ENCODE measurements around the gene TBC1D8.

The TBC1D8 gene

DNA sequence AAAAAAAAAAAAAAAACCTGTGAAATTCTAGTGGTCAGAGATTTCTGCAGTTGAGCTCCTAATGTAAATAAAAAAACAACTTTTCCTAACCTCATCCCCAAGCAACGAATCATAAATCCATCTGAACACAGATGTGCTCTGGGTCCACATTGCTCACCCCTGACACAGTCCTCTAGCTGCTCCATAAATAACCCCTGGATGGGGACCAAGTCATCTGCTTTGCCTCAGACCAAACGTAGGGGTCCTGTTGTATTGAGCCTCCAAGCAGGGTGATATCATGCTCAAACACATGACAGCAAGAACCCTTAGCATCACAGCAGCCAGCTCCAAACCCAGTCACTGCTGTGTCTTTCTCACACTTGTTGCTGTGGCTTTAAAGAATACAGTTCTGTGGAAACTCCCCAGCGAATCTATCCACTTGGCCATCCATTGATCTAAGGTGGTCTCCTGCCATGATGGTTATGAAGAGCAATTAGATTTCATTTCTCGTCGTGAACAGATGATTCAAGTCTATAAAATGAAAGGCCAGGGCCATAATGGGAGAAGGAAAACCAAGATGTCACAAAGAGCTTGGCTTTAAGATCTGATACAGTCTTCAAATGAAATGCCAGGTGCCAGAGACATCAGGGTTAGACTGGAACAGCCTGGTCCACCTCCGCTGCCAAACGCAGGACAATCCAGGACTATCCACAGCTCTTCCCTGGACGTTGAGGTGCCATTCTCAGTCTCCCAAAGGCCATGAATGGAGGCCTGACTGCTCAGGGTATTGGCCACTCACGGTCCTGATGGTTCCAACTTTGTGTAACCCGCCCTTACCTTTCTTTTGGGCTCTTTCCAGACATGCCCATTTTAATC lies 39.0 kb downstream of the TBC1D8 start:
- no peak for DNase-seq (ENCODE audit: low read depth)

DNA sequence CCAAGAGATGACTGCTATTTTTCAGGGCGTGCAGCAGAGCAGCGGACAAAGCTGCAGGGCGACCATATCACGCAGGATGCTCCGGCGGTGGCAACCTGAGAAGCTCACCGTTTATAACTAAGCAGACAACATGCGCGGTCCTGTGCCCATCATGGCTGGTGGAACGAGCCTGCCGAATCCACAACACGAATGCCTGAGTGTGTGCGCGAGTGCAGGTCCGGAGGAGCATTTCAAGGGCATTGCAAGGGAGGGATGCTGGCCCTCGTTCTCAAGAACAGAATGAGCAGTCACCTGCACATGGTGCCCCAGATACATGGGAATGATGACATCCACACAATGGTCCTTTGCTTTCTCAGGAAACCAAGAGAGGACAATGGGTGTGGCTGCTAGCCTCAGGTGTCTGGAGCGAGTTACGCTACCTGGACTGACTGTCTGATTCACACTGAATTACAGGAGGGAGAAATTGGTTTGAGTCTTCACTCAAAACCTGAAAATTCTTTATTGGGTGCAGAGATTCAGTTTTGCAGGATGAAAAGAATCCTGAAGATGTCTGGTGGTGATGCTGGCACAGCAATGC lies 39.8 kb downstream of the TBC1D8 start:
- no peak for DNase-seq (ENCODE audit: low read depth)

DNA sequence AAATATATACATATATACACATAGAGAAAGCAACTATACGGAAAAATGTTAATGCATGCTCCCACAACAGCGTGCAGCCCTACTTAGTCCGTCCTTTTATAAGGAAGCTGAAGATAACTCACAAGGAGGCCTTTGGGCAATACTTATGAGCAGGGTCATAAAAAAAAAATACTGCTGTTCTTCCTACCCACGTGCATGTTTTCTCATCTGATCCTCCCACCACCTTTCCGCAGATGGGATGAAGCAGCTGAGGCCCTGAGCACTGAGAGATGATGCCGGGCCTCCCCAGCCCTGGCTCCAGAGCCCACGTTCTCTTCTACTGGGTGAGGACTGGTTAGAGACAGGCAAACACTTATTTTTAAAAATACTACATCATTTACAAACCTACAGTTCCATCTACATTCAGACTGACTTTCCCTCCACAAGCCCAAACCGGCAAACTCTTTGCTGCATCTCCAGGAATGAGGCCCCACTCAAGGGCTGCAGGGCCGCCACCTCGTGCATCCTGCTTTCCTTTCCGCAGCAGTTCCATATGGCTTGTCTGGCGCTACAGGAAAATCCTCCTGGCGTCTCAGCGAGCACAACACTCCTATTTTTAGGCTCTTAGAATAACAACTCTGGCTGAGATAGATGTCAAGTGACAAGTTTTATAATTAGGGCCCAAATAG lies 41.6 kb downstream of the TBC1D8 start:
- DNase-seq (ENCODE audit: low read depth) = no peak

DNA sequence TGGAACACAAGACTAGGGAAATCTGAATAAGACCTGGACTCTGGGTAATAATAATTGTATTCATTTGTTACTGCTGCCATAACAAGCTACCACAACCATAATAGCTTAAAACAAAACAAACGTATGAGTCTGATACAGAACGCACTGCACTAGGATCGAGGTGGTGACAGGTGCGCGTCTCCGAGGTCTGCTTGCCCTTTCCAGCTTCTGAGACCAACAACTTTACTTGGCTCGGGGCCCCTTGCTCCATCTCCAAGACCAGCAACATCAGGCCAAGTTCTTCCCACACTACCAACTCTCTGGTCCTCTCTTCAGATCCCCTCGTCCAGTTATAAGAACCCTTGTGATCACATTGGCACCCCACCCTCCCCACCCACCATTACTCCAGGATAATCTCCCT lies 42.8 kb downstream of the TBC1D8 start:
- DNase-seq (ENCODE audit: low read depth) = no peak

DNA sequence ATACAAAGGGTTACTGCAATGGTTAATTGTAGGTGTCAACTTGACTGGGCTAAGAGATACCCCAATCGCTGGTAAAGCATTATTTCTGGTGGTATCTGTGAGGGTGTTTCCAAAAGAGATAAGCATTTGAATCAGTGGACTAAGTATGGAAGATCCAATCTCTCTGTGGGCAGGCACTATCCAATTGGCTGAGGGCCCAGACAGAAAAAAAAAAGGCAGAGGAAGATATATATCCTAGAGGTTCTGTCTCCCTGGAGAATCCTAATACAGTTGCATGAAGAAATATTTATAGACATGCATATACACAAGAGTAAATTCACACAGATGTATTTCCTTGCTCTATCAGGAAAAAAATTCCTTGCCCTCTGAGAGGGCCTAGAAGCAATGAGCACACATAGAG lies 43.9 kb downstream of the TBC1D8 start:
- DNase-seq (ENCODE audit: low read depth) = no peak

DNA sequence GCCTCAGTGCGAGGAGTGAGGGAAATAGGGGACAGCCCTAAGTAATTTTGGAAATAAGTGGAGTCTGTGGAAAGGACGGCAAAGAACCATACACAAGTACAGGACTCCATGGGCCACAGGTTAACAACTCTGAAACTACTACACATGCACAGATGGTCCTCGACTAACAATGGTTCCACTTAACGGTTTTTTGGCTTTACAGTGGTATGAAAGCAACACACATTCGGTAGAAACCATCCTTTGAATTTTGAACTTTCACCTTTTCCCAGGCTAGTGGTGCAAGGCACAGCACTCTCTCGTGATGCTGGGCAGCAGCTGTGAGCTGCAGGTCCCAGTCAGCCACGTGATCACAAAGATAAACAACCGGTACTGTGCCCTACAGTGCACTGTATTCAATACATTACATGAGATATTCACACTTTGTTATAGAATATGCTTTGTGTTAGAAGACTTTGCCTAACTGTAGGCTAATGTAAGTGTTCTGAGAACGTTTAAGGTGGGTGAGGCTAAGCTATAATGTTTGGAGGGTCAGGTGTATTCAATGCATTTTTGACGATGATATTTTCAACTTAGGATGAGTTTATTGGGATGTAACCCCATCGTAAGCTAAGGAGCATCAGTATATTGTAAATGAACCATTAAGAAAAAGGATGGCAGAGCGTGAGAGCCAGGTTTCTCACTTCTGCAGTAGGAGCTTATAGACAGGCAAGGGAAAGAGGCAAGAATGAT lies 44.6 kb downstream of the TBC1D8 start:
- DNase-seq (ENCODE audit: low read depth) = no peak

DNA sequence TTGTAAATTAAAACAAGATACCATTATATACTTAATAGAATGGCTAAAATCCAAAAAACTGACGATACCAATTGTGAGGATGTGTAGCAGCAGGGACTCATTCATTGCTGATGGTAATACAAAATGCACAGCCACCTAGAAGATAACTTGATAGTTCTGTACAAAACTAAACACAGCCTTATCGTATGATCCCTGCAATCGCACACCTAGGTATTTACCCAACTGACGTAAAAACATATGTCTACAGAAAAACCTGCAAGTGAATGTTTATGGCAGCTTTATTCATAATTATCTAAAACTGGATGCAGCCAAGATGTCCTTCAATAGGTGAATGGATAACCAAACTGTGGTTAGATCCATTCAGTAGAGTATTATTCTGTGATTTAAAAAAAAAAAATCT lies 45.5 kb downstream of the TBC1D8 start:
- no peak for DNase-seq (ENCODE audit: low read depth)

DNA sequence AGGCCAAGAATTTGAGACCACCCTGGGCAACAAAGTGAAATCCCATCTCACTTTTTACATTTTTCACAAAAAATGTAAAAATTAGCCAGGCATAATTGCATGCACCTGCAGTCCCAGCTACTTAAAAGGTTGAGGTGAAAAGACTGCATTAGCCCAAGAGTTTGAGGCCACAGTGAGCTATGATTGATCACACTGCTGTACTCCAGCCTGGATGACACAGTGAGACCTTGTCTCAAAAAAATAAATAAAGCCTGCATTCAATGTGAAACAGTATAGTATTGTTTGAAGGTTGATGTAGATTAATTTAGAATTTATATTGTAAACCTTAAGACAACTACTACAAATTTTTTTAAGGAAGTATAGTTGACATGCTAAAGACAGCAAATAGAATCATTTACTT lies 53.5 kb downstream of the TBC1D8 start:
- DNase-seq (ENCODE audit: low read depth) = no peak

DNA sequence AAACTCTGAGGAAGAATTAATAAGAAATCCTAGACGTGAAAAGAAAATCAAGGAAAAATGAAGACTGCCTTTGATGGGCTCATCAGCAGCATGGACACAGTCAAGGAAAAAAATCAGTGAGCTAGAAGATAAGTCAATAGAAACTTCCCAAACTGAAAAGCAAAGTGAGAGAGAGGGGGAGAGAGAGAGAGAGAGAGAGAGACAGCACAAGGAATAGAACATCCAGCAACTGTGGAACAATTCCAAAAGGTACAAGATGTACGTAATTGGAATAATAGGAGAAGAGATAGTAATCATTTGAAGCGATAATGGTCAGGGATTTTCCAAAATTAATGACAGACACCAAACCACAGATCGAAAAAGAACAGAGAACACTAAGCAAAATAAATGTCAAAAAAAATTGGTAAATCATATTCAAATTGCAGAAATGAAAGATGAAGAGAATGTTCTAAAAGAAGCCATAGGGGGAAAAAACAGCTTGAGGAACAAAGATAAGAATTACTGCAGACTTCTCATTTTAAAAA lies 54.5 kb downstream of the TBC1D8 start:
- no peak for DNase-seq (ENCODE audit: low read depth)

DNA sequence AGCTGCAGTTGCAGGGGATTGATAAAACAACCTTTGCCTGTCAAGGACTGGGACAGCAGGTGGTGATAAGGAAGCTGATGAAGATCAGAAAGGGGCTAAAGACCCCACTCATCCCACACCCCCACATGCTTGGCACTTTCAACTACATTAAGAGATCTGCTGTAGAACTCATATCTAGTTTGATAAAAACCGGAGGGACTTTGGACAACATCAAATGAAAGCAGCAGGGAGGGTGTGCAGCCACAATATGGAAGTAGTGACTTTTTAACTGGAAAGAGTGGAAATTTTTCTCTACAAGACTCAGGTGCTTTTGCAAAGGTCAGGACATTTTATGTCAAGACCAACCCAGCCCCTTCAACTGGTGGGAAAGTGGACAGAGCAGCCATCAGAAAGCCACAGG lies 56.8 kb downstream of the TBC1D8 start:
- no peak for DNase-seq (ENCODE audit: low read depth)

DNA sequence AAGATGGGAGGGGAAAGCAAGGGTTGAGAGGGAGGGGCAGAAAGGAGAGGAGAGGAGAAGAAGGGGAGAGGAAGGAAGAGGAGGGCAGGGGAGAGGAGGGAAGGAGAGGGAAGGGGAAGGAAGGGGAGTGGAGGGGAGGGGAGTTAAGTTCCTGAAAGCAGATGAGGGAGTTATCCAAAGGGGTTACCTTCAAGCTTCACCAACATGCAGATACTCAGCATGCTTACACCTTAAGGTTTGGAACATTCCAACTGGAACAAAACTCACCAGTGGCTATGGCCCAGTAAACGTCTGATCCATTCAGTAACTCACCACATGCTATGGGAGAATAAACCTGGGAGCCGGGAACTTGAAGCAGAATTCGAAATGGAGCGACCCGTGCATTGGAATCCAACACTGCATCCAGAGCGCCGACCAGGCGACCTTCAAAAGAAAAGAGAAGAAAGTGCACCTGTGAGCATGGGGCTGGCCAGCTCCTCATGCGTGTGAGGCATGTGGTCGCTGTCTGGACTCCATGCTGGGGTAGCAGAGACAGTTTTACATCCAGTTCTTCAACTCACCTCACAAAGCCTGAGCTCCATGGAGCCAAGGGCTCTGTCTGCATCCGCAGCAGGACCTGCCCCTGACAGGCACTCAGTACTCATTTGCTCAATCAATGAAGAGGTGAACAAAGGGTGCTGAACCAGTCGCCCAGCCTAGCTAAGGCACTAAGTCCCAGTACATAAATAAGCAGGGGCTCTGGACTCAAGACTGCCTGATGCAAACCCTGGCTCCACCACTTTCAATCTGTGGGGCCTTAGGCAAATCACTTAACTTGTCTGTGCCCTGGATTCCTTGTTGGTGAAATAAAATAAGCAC lies 61.0 kb downstream of the TBC1D8 start:
- DNase-seq (ENCODE audit: low read depth) = no peak

DNA sequence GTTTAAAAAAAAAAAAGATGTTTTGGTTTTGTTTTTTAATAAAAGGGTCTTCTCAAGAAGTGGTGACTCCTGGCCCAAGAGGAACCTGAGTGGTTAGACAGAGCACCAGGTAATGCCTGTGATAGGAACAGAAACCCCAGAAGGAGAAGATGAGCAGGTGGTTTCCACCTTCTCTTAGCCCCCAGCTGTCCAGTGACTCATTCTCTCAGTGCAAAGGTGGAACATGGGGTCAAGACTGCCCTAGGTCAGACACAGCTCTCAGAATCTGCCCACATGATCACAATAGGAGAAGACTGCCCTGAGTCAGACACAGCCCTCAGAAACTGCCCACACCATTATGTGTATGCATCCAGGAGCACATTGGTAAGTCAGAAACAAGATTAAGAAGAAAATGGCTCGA lies 61.8 kb downstream of the TBC1D8 start:
- no peak for DNase-seq (ENCODE audit: low read depth)

DNA sequence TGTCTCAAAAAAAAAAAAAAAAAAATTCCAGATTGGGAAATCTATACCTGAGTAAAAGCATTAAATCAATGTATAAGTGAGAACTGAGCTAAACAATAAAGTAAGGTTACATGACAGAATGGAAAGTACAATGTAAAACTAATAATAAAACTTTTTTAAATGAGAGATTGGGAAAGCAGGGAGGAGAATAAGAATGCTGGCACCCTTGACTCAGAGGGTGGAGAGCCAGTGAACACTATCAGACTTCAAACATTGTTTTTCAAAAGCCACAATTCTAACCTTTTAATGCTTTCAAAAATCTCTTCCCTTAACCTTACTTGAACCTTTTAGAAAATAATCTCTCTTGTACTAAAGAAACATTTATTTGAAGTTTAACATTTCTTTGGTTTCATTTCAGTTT lies 63.5 kb downstream of the TBC1D8 start:
- DNase-seq (ENCODE audit: low read depth) = no peak

DNA sequence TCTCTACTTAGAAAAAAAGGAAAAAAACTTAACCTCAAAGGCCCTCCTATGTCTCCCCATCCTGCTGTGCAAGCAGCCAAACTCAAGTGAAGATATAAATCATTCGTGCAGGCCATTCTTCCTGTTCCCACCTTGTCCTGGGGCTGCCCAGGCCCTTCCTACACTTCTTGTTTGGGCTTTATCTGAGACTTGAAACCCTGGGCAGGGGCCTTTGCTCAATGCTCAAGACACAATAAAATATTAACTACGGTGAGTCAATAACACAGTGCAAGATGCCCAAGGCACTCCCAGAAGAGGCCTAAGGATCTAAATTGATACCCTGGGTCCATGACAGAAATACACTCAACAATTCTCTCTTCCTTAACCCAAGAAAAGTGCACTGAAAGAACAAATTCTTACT lies 67.6 kb downstream of the TBC1D8 start:
- no peak for DNase-seq (ENCODE audit: low read depth)

DNA sequence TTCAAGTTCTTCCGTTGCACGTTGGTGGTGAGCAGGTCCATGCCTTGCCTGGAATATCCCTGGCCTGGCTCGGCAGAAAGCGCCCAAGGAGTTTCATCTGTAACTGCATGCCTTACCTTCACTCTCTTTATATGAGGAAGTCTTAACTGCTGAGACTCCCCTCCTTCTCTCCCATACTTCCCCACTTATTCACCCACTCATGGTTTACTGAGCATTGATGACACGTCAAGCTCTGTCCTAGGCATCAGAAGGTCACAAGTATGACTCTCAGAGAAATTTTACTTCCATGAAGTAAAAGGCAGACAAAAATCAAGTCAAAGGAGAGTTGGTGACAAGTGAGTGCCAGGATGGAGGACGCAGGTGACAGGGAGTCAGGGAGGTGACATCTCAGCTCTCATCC lies 68.2 kb downstream of the TBC1D8 start:
- no peak for DNase-seq (ENCODE audit: low read depth)

DNA sequence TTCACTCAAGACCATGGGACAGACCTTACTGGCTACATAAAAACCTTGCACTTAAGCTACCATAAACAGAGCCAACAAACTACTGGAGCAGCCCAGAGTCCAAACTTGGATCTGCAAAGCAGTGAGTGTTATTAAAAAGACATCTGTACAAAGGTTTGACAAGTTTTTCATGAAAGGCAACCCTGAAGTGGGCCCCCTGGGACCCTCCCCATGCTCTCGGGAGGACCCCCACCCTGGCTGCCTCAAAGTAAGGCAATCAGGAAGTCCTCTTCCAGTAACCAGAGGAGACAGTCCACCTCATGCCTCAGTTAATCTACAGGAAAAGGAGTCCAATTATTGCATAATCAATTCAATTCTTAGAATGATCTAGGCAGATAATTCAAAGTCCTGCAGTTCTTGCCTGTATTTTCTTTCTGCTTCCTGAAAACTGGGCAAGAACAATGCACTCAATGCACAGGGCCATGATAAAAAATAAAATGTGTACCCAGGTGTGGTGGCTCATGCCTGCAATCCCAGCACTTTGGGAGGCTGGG lies 69.7 kb downstream of the TBC1D8 start:
- DNase-seq (ENCODE audit: low read depth) = no peak

DNA sequence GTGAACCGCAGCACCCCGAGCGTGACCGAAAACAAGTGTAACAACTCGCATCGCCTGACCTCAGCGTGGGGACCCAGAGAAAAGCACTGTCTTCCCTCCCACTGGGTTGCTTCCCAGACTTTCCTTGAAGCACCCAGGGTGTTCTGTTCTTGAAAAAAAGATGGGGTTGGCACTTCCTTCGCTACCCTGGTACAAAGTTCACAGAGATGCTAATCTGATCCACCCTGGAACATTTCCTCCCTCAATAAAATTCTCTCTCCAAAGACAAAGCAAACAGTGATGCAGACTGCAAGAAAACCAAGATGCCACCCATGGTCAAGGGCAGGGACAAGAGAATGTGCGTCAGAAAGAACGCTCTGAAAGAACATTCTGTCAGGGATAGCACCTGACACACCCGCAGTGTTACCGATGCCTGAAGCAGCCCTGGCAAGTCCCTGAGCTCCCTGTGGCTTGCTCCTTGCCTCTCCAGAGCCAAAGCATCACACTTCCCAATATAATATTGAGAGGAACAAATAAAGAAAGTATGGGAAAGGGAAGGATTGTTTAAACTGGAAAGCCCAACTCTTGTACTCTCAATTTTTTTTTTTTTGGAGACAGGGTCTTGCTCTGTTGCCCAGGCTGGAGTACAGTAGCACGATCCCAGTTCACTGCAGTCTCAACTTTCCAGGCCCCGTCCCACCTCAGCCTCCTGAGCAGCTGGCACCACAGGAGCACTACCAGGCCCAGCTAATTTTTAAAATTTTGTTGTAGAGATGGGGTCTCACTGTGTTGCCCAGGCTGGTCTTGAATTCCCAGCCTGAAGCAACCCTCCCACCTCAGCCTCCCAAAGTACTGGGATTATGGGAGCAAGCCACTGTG lies 70.7 kb downstream of the TBC1D8 start:
- no peak for DNase-seq (ENCODE audit: low read depth)

DNA sequence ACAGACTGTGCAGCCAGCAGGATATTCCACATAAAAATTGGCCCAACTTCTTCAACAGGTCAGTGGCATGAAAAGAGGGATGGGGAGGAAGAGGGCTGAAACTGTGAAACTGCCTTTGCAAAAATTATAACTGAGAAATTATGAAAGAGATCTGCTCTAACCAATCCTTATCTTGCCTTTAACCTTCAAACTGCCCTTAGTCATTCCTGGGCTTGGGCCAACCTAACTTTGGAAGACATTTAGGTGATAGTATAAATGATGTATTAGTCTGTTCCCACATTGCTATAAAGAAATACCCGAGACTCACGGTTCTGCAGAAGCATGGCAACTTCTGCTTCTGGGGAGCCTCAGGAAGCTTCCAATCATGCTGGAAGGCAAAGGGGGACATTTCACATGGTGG lies 74.6 kb downstream of the TBC1D8 start:
- no peak for DNase-seq (ENCODE audit: low read depth)

DNA sequence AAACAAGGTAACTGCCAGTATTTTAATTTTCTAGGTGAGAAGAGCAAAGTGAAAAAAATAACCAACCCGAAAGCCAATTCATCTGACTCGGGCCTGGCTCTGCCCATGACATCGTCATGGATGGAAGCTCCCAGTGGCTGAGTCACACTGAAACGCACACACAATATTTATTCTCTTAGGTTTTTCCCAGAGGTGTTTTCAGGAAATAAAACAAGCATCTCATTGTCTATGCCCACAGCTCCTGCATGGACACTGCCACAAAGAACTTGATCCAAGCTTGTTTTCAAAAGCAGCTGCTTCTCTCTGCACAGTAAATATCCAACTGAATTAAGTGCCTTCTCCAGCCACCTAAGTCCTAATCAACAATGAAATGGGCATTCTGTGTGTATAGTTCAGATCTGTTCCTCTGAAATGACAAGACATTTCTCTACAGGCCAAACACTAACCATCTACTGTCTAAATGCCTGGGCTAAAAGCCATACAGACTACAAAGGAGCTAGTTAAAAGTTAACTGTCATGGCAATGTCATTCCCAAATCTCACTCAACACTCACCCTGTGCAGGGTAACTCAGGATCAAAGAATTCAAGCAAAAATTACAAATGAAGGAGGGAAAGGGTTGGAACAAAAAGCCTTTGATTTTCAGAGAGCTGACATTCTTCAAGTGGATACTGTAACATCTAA lies 86.2 kb downstream of the TBC1D8 start:
- no peak for DNase-seq (ENCODE audit: low read depth)

DNA sequence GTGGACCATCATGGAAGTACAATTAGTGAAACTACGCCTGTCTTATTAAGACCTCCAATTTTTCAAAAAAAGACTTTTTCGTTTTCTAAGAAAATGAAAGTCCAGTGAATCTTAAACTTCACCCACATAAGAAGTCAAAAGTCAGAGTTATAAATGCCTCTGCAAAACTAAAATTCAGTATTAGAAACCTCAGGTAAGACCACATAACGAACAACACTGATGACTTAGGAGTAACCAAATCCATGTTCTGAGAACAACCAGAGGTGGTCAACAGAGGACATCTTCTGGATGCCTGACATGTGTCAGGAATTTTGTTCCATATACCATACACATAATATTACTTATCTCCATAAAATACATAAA lies 86.7 kb downstream of the TBC1D8 start:
- no peak for DNase-seq (ENCODE audit: low read depth)
